SW480 (cell line): ENCODE measurements around the gene WAC.
"Not testable (repeated sequence)": the region's sequence is repeated elsewhere in the genome, so short reads cannot be mapped to it uniquely, and the experiment has no call there.

ENCODE experiments used
- DNase-seq: peaks from one replicate; pipeline ENCODE4 v3.0.0-alpha.2; 2016; ENCODE audit warnings: low spot score

WAC gene

DNA sequence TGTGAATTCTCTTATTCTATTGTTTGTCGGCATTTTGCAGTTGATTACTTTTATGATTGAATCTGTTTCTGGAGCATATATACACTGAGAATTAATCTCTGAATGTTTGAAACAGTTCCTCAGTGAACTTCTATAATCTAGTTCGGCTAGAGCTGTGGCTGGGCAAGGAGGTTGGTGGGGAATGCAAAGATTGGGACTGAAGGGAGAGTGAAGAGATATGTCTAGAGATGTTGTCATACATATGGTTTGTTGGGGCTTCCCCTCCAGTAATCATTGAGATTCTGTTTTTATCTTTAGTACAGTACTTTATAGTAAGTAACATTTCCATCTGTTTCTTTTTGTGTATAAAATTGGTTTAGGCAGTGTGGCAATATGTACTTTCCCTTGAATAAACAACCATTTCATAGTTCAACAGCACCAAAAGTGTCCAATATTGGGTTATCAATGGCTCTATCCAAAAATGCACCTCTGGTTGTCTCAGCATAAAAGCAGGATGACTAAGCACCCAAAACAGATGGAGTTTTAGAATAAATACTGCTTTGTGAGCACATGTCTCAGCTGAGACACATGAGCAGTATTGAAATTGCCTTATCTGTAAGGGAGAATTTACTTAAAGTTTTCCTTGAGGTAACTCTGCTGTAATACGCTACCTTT is 36.7 kb downstream of the WAC start:
- no peak for DNase-seq

DNA sequence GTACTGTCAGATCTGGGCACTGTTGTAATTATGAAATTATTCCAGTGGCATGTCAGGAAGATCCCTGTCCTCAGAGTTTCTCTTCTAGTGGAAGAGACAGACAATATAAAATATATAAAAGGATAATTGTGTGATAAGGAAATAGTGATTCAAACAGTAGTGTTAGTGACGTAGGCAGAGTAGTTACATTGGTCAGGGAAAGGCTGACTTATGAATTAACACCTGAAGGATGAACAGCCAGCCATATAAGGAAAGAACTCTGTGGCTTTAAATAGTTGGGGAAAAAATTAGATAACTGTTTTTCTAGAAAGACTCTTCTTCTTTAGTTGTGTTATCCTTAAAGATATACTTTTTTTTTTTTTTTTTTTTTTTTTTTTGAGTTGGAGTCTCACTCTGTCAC is 37.7 kb downstream of the WAC start:
- DNase-seq, result no peak

DNA sequence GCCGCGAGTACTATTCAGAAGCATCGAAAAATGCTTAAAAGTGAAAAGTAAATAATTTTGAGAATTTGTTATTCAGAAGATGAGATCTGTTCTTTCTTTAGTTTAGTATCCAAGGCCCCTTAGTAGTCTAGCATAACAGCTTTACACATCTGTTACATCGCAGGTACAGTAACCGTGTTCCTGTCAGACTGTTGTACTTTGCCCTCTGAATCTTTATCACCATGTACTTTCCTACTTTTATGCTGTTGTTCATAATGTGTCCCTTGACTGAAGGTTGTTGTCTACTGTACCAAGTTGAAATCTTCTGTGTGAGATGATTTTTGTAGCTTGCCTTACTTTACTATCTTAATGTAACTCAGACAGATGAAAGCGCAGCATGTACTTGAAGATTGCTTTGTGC is 38.3 kb downstream of the WAC start:
- DNase-seq, result no peak

DNA sequence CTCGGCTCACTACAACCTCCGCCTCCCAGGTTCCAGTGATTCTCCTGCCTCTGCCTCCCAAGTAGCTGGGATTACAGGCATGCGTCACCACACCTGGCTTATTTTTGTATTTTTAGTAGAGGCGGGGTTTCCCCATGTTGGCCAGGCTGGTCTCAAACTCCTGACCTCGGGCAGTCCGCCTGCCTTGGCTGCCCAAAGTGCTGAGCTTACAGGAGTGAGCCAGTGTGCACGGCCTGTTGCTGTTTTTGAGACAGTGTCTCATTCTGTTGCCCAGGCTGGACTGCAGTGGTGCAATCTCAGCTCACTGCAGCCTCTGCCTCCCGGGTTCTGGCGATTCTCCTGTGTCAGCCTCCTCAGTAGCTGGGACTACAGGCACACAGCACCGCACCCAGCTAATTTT is 41.3 kb downstream of the WAC start:
- not testable (repeated sequence) for DNase-seq

DNA sequence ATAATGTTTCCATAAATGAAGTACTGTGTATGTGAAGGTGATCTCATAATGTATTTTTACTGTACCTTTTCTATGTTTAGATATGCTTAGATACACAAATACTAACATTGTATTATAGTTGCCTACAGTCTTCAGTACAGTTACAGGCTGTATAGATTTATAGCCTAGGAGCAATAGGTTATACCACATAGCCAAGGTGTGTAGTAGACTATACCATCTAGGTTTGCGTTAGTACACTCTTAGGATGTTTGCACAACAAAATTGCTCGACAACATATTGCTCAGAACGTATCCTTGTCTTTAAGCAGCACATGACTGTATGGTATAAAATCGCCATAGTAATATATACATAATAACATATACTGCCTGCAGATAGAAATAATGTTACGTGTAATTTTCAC is 42.9 kb downstream of the WAC start:
- DNase-seq, result no peak

DNA sequence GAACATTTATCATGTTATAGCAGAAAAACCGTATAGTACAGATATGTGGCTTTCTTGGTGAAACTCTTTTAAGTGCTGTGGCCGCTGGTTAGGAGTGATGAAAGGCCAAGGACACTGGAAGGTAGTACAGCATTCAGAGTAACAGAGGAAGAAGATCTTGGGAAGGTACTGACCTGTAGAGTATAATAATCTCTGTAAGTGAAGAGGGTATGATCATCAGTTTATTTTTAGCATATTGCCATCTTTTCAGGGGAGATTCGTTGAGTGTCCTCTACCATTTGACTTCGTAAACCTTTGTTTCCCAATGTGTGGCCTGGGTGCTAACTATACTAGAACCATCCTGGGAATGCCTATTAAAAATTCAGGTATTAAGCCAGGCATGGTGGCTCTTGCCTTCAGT is 44.6 kb downstream of the WAC start:
- DNase-seq, result no peak

DNA sequence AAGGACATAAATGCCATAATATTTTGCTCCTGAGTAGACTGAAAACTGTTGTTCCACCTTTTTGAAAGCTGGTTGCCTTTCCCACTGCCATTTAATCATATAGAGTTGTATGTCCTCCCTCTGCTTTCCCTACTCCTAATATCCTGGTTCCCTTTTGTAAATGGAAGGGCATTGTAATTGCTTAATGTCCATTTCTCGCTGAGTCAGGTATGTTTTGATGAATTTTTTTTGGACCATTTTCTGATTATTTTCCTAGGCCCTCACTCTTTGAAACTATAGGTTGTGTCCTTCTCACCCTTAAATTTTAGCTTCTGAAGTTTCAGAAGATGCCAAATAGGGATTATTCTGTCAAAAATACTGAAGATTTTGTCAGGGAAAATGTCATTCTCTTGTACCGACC is 45.5 kb downstream of the WAC start:
- DNase-seq, result no peak

DNA sequence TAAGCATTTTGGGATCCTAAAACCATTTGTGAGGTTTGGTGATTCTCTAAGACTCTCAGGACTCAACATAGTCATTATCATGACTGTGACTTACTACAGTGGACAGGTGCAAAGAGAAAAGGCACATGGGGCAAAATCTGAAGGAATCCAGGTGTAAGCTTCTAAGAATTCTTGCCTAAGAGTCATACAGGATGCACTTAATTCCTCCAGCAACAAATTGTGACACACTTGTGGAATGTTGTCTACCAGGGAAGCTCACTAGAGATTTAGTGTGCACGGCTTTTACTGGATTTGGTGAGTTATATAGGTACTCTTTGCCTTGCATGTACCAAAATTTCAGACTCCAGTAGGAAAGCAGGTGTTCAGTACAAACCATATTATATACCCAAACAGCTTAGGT is 47.9 kb downstream of the WAC start:
- no peak for DNase-seq

DNA sequence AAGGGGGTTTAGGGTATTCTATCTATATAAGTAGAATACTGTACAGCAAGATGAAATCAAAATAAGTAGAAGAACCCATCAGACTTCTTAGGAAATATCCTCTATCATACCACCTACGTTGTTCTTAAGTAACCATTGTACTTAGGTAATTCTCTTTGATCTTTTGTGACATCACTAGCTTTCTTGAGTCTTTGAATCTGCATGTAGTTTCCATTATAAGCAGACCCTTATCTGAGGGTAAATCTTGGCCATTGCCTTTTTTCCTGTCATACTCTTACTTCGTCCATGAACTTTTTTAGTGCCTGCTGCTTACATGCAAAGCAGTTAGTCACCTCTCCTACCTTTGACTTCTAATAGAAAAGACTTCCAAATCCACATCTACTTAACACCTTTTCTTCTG is 49.0 kb downstream of the WAC start:
- DNase-seq, result no peak

DNA sequence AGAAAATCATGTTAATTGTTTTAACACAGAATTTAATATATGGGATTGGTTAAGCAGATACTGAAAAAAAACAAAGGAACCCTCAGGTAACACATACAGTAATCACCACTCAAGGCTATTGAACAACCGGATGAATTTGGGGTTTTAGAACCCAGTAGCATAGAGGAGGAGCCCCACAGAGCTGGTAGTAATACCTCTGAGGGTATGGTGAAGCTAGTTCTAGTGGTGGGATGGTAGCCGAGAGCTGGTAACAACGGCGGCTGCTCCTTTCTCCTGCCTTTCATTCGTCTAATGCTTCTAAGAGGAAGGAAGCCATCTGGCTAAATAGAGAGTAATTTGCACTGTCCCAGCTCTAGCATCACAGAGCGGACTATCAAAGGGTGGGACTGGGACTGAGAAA is 52.2 kb downstream of the WAC start:
- no peak for DNase-seq

DNA sequence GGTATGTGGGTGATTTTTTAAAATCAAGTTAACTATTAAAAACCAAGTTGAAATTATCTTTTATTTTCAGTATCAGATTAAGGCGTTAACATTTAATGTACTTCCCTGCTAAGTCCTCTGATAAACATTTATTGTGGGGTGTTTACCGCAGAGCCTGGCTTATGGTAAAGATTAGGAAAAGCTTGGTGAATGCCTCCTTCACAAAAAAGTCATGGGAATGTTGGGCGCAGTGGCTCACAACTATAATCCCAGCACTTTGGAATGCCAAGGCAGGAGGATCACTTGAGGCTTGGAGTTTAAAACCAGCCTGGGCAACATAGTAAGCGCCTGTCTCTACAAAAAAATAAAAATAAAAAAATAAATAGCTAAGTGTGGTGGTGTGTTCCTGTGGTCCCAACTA is 53.3 kb downstream of the WAC start:
- DNase-seq, result no peak

DNA sequence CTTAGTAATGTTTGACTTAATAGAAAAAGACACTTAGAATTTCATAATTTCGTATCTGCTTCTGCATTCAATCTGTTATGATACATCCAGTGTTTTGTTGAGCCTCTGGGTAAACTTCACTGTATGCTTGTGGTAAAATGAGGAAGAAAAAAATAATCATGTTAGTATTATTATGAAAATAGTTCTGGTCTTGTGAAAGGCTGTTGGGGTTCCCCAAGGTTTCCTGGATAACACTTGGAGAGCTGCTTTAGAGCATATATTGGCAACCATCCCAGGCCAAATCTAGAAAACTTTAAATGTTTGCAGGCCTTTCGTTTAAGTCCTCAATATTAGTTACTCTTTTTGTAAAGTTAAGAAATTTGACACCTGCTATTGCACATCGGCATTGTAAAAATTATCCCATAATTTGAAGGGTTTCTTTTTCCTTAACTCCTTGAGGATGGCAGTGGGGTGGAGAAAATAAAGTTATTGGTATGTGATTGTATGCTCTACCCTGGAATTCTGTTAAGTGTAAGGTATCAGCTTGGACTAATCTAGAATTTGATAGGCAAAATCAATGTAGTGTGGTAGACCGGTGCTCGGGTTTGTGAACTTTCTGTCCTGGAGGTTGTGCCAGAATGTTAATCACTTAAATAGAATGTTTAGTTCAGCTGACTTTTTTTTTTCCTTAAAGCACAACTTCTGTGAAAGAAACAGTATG is 54.5 kb downstream of the WAC start:
- DNase-seq, result no peak

DNA sequence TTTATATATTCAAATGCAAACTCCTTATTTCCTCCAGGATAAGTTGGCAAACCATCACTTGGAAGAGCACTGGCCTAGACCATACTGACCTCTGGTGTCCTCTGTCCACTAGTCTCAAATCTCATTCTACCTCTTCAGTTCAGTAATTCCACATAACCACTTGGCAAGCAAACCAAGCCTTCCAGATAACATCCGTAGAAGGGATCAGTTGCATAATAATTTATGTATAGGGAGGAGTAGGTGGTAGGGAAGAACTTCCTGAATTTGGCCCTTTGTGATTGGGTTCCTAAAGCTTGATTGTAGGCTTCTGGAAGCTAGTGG is 55.0 kb downstream of the WAC start:
- no peak for DNase-seq

DNA sequence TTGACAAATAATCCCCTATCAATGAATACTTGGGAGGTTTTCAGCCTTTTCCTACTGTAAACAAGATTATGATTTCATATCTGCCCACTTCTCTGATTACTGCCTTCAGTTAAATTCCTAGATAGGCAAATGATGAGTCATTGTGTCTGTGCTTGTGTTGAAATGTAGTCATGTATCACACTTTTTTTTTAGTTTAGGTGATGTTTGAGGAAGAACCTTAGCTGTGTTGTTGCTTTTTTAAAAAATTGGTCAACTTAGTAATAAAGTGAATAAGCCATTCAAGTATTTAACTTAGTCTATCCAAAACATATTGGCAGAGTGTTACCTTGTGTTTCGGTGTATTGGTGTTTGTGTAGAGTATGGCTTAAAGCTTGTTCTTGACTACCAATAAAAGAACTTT is 60.0 kb downstream of the WAC start:
- peak; percentile 12 for DNase-seq

DNA sequence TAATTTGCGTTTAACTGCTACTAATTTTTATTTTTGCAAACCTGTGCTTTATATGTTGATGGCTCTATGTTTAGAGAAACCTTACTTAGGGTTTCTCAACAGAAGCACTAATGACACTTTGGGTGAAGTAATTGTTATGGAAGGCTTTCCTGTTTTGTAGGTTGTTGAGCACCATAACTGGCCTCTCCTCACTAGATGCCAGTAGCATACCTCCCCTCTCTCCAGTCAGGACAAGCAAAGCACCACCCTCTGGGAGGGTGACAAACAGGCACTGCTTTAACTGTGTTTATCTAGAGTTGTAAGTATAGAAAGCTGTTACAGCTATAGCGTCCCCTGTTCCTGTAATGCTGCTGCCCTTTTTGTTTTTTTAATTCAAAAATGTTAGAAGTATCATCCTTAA is 60.9 kb downstream of the WAC start:
- no peak for DNase-seq

DNA sequence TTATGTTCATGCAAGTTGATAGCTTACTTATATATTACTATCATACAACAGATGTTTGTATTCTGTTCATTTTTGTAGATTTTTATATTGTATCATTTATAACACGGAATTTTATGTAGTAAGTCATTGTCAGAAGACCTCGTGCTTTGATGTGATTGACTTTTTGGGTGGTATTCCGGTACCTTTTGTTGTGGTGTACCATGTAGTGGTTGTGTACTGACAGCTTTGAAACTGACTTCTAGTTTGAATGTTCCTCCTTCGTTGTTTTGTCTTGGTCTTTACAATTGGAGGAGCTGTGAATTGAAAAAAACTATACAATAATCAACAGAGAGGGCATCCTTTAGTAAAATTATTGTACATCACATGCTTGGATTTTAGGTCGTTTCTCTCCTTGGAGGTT is 61.5 kb downstream of the WAC start:
- DNase-seq, result no peak

DNA sequence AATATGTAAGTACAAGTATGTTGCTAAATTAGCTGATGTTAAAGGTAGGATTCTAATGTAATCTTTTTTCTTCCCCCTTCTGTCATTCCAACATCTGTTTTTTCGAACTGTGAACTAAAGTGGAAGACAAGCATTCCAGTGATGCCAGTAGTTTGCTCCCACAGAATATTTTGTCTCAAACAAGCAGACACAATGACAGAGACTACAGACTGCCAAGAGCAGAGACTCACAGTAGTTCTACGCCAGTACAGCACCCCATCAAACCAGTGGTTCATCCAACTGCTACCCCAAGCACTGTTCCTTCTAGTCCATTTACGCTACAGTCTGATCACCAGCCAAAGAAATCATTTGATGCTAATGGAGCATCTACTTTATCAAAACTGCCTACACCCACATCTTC is 62.7 kb downstream of the WAC start:
- no peak for DNase-seq

DNA sequence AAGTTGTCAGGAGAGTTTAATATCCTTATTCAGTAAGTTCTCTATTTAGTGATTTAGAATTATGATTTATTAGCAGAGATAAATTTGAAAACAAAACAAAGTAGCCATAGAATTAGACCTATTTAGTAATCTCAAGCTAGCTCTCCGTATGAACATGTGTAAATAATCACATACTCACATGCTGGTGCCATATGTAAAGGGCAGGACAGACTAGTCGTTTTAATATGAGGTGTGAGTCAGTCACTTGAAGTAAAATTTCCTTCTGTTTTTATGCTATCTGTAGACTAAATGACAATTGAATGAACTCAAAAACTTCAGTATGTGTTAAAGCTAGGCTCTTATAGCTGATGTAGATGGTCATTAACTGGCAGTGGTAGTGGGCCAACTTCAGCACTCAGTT is 67.1 kb downstream of the WAC start:
- no peak for DNase-seq

DNA sequence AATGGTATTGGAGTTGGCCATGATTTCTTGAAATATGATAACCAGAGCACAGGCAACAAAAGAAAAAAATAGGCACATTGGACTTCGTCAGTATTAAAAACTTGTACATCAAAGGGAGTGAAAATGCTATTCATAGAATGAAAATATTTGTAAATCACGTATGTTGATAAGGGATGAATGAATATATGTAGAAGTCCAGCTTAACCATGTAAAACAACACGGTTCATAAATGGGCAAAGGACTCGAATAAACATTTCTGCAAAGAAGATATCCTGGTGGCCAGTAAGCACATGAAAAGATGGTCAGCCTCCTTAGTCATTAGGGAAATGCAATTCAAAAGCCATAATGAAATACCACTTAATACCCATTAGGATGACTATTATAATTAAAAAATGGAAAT is 68.1 kb downstream of the WAC start:
- DNase-seq, result no peak

DNA sequence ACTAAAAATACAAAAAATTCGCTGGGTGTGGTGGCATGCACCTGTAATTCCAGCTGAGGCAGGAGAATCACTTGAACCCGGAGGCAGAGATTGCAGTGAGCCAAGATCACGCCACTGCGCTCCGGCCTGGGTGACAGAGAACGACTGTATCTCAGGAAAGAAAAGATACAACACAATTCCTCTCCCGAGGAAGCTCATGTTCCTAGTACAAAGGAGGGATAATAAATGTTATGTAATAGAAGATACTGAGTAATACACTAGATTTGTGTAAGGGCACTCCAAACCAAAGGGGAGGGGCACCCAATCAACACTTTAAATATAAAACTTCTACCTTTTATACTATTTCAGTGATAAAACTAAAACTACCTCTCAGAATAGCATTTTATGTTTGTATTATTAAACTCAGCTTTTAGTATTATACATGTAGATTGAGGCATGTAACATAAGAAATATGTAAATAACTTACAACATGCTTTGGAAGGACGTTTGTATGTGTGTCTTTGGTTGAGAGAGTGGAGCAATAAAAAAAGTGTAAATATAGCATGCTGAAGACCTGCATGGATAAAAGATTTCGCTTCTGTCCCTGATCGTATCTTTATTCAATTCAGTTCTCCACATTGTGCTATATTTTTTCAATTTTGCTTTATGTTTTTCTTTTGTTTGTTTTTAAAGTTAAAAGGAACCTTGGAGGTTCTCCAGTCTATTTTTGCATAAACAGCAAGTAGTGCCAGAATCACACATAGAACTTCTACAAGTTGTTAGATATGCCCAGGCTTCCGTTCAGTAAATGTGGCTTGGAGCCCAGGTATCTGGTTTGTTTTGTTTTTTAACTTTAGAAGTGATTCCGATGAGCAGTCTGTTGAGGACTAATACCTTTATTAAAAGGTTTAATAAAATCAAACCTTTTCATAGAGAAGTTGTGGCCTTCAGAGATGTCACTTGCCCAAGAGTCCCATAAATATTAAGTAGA is 71.9 kb downstream of the WAC start:
- DNase-seq, result no peak

DNA sequence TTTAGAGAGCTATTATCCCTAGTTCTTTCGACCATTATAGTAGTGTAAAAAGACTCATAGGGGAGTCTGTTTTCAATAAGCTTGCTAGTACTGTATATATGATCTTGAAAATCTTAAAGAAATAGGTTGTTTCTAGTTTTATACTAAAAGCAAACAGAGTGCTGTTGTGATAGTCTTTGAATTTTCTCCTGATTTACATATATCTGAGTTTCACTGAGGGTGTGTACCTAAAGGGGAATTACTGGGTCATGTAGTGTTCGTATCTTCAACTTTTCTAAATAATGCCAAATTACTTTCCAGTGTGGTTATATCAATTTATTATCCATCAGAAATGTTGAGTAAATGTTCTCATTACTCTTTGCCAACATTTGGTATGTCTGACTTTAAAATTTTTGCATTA is 73.7 kb downstream of the WAC start:
- no peak for DNase-seq

DNA sequence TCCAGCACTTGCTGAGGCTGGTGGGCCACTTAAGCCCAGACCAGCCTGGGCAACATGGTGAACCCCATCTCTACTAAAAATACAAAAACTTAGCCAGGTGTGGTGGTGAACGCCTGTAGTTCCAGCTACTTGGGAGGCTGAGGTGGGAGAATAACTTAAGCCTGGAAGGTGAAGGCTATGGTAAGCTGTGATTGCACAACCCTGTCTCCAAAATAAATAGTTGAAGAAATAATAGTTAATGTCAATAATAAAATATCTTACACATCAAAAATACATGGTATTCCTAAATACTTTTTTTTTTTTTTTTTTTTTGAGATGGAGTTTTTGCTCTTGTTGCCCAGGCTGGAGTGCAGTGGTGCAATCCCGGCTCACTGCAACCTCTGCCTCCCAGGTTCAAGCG is 76.7 kb downstream of the WAC start:
- DNase-seq, result not testable (repeated sequence)

DNA sequence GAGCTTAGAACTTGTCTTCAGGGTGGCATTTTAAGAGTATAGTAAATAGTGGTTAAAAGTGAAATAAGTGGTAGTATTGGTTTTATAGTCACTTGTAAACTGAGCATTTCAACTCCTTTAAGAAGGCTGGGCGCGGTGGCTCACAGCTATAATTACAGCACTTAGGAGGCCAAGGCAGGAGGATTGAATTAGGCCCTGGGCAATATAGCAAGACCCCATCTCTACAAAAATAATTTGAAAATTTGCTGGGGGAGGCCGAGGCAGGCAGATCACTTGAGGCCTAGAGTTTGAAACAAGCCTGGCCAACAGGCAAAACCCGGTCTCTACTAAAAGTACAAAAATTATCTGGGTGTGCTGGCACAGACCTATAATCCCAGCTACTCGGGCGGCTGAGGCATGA is 80.0 kb downstream of the WAC start:
- DNase-seq, result no peak
